Hepatocyte (in vitro differentiated cells): ENCODE measurements around the gene TES. TPM values are rescaled to one million over a fixed set of nuclear protein-coding genes. Genes with fewer than 3 reads are reported as not detected.

Experiments
- DNase-seq: peaks from one replicate; pipeline ENCODE4 v3.0.0-alpha.2; 2016; ENCODE audit warnings: low spot score
- H2AFZ ChIP-seq: fragments of 200-600 bp; sonication (generic); 2 replicates; pipeline ENCODE4 v1.6.0; 2016; ENCODE audit warnings: antibody characterized with exemption, mild to moderate bottlenecking
- H3K27ac ChIP-seq: fragments of 200-600 bp; sonication (generic); 2 replicates; pipeline ENCODE4 v1.5.1; 2016; ENCODE audit warnings: mild to moderate bottlenecking
- H3K27me3 ChIP-seq: fragments of 200-600 bp; sonication (generic); 2 replicates; pipeline ENCODE4 v1.6.1; 2016
- H3K36me3 ChIP-seq: fragments of 200-600 bp; sonication (generic); replicated peaks from 2 replicates; pipeline ENCODE4 v1.5.1; 2016; ENCODE audit warnings: low read depth; ENCODE audit not compliant: insufficient read depth
- H3K4me1 ChIP-seq: fragments of 200-600 bp; sonication (generic); 2 replicates; pipeline ENCODE4 v1.5.1; 2016; ENCODE audit warnings: mild to moderate bottlenecking, moderate library complexity; ENCODE audit not compliant: insufficient read depth
- H3K4me2 ChIP-seq: fragments of 200-600 bp; sonication (generic); 2 replicates; pipeline ENCODE4 v1.6.0; 2016
- H3K4me3 ChIP-seq: fragments of 200-600 bp; sonication (generic); 2 replicates; pipeline ENCODE4 v1.5.1; 2016; ENCODE audit warnings: mild to moderate bottlenecking
- H3K79me2 ChIP-seq: fragments of 200-600 bp; sonication (generic); 2 replicates; pipeline ENCODE4 v1.6.0; 2017; ENCODE audit warnings: mild to moderate bottlenecking
- H3K9me2 ChIP-seq: fragments of 200-600 bp; sonication (generic); replicated peaks from 2 replicates; pipeline ENCODE4 v1.6.0; 2017; ENCODE audit warnings: mild to moderate bottlenecking; ENCODE audit not compliant: insufficient read depth
- H3K9me3 ChIP-seq: fragments of 200-600 bp; sonication (generic); 2 replicates; pipeline ENCODE4 v1.5.1; 2016; ENCODE audit warnings: low read depth, mild to moderate bottlenecking
- H4K20me1 ChIP-seq: fragments of 200-600 bp; sonication (generic); 2 replicates; pipeline ENCODE4 v1.6.0; 2016; ENCODE audit warnings: mild to moderate bottlenecking; ENCODE audit not compliant: insufficient read depth, poor library complexity, severe bottlenecking
- CTCF ChIP-seq: fragments of 200-600 bp; sonication (generic); IDR thresholded peaks from 2 replicates; pipeline ENCODE4 v1.5.1; 2016; ENCODE audit warnings: antibody characterized with exemption, mild to moderate bottlenecking; ENCODE audit not compliant: poor library complexity
- EZH2 ChIP-seq: fragments of 200-600 bp; sonication (generic); IDR thresholded peaks from 2 replicates; pipeline ENCODE4 v1.6.1; 2016; ENCODE audit warnings: antibody characterized with exemption, mild to moderate bottlenecking, borderline replicate concordance
- EZH2phosphoT487 ChIP-seq: fragments of 200-600 bp; sonication (generic); IDR thresholded peaks from one replicate; pipeline ENCODE4 v1.6.1; 2018; ENCODE audit warnings: antibody characterized with exemption, mild to moderate bottlenecking, low read depth, moderate library complexity; ENCODE audit not compliant: unreplicated experiment, severe bottlenecking
- WGBS: methylation state at CpG from one replicate; pipeline ENCODE4 v1.1.6; 2016; ENCODE audit warnings: low lambda C conversion rate; ENCODE audit errors: missing lambda C conversion rate; 5-methylcytosine and 5-hydroxymethylcytosine counted together
- polyA plus RNA-seq: library from polyadenylated mRNA; unstranded; fragments of >200 nt; fragmentation: Nextera tagmentation; extraction: Ambion mirVana; gene quantifications from 2 replicates; pipeline ENCODE4 v1.2.1, GENCODE V29; 2016
- total RNA-seq: library from RNA; depleted of rRNA; stranded (reverse); fragments of >200 nt; gene quantifications from 2 replicates; pipeline ENCODE4 v1.2.3, GENCODE V29; 2014

Gene TES
- total and polyA plus RNA-seq, 2 experiments from 2014 or later: 83.2 to 122 TPM

GRCh38 chr7:116196947-116197346, 13.4 kb upstream of the TES start:
- Histone ChIP-seq H3K27me3 (no peaks in the 10 kb centered on the region), H3K4me1 (no peaks in the 10 kb centered on the region), H4K20me1 (no peaks in the 10 kb centered on the region), H3K9me3 (no peaks in the 10 kb centered on the region), H3K4me3 (no peak overlapping the region), H3K27ac (no peak overlapping the region), H3K36me3 (no peaks in the 10 kb centered on the region), H3K4me2 (no peak overlapping the region), H3K79me2 (no peaks in the 10 kb centered on the region), H3K9me2 (no peaks in the 10 kb centered on the region), H2AFZ (no peak overlapping the region)
- 75% methylated on average over 3 of the region's 3 CpGs for WGBS
- DNase-seq: no peak
- no peak for TF ChIP-seq CTCF

GRCh38 chr7:116197360-116197759, 13.0 kb upstream of the TES start:
- Histone ChIP-seq H3K36me3 (no peaks in the 10 kb centered on the region), H3K9me2 (no peaks in the 10 kb centered on the region), H3K4me1 (no peaks in the 10 kb centered on the region), H3K4me2 (no peak overlapping the region), H3K79me2 (no peaks in the 10 kb centered on the region), H3K9me3 (no peaks in the 10 kb centered on the region), H2AFZ (no peak overlapping the region), H3K27me3 (no peaks in the 10 kb centered on the region), H3K27ac (no peak overlapping the region), H3K4me3 (no peak overlapping the region), H4K20me1 (no peaks in the 10 kb centered on the region)
- peak; percentile 13 for DNase-seq
- TF ChIP-seq CTCF: no peak
- TF ChIP-seq EZH2: no peak
- no peak for TF ChIP-seq EZH2phosphoT487
- 85% methylated on average over 3 of the region's 3 CpGs for WGBS

- no peak for DNase-seq
- Histone ChIP-seq H4K20me1 (no peaks in the 10 kb centered on the region), H3K79me2 (no peaks in the 10 kb centered on the region), H3K9me3 (no peaks in the 10 kb centered on the region), H2AFZ (no peak overlapping the region), H3K4me3 (no peak overlapping the region), H3K27ac (no peak overlapping the region), H3K36me3 (no peaks in the 10 kb centered on the region), H3K9me2 (no peaks in the 10 kb centered on the region), H3K4me2 (no peak overlapping the region), H3K4me1 (no peaks in the 10 kb centered on the region), H3K27me3 (no peaks in the 10 kb centered on the region)
- TF ChIP-seq EZH2 (no peak), CTCF (no peak), EZH2phosphoT487 (no peak)
- WGBS: 89% methylated on average over 5 of the region's 5 CpGs
These were observed 11.5 kb upstream of the TES start for GRCh38 chr7:116198748-116199410.

- H3K27ac ChIP-seq: no peak overlapping the region
- no peaks in the 10 kb centered on the region for H3K9me3 ChIP-seq
- no peak overlapping the region for H3K4me2 ChIP-seq
- no peaks in the 10 kb centered on the region for H3K36me3 ChIP-seq
- H3K4me1 ChIP-seq: no peaks in the 10 kb centered on the region
- H4K20me1 ChIP-seq: no peaks in the 10 kb centered on the region
- no peak for TF ChIP-seq CTCF
- no peak for TF ChIP-seq EZH2
- no peak for TF ChIP-seq EZH2phosphoT487
- WGBS: 55% methylated on average over 1 of the region's 1 CpG
- H2AFZ ChIP-seq: no peak overlapping the region
- no peak for DNase-seq
- H3K27me3 ChIP-seq: no peaks in the 10 kb centered on the region
- H3K4me3 ChIP-seq: no peak overlapping the region
- H3K79me2 ChIP-seq: no peaks in the 10 kb centered on the region
- no peaks in the 10 kb centered on the region for H3K9me2 ChIP-seq
These were observed 9.4 kb upstream of the TES start for GRCh38 chr7:116200963-116201362.
